Measurements from ENCODE around the gene SGPP2. TPM values are rescaled to one million over a fixed set of nuclear protein-coding genes. Genes with fewer than 3 reads are reported as not detected.

SGPP2 gene
- total RNA-seq, 1 experiment from 2014 or later = not detected

GRCh38 chr2:222504191-222504590 is 79.8 kb downstream of the SGPP2 start:
- H3K9me3 ChIP-seq (replicated peaks) = no peaks in the 10 kb centered on the region
- no peaks in the 10 kb centered on the region for H3K4me1 ChIP-seq (replicated peaks)
- no peak overlapping the region for H3K4me3 ChIP-seq
- H3K36me3 ChIP-seq = no peaks in the 10 kb centered on the region
- no peak overlapping the region for H3K27ac ChIP-seq
- no peak for DNase-seq (ENCODE audit: low read depth in 1 of 2, low spot score in 2 of 2)
- H3K27me3 ChIP-seq (replicated peaks) = peaks cover 7% of the 10 kb centered on the region; the same call in 1 of the 2 replicates

GRCh38 chr2:222504719-222505118 is 80.4 kb downstream of the SGPP2 start:
- DNase-seq (ENCODE audit: low read depth in 1 of 2, low spot score in 2 of 2) = no peak
- Histone ChIP-seq H3K27ac (no peak overlapping the region), H3K4me1 (replicated peaks) (no peaks in the 10 kb centered on the region), H3K27me3 (replicated peaks) (peaks cover 7% of the 10 kb centered on the region; the same call in 1 of the 2 replicates), H3K36me3 (no peaks in the 10 kb centered on the region), H3K4me3 (no peak overlapping the region), H3K9me3 (replicated peaks) (no peaks in the 10 kb centered on the region)

- Histone ChIP-seq H3K9me3 (replicated peaks) (no peaks in the 10 kb centered on the region), H3K4me1 (replicated peaks) (no peaks in the 10 kb centered on the region), H3K4me3 (no peak overlapping the region), H3K36me3 (no peaks in the 10 kb centered on the region), H3K27ac (no peak overlapping the region), H3K27me3 (replicated peaks) (peaks cover 9% of the 10 kb centered on the region; the same call in 1 of the 2 replicates)
- no peak for DNase-seq (ENCODE audit: low read depth in 1 of 2, low spot score in 2 of 2)
These were observed 82.0 kb downstream of the SGPP2 start for GRCh38 chr2:222506230-222506935.

- Histone ChIP-seq H3K36me3 (no peaks in the 10 kb centered on the region), H3K27me3 (replicated peaks) (peaks cover 10% of the 10 kb centered on the region; the same call in 1 of the 2 replicates), H3K27ac (no peak overlapping the region), H3K9me3 (replicated peaks) (no peaks in the 10 kb centered on the region), H3K4me1 (replicated peaks) (no peaks in the 10 kb centered on the region), H3K4me3 (no peak overlapping the region)
- DNase-seq (ENCODE audit: low read depth in 1 of 2, low spot score in 2 of 2) = no peak
These were observed 90.6 kb downstream of the SGPP2 start for GRCh38 chr2:222514901-222515300.

- Histone ChIP-seq H3K27ac (no peak overlapping the region), H3K27me3 (replicated peaks) (peaks cover 7% of the 10 kb centered on the region; the same call in 1 of the 2 replicates), H3K4me1 (replicated peaks) (no peaks in the 10 kb centered on the region), H3K36me3 (no peaks in the 10 kb centered on the region), H3K9me3 (replicated peaks) (no peaks in the 10 kb centered on the region), H3K4me3 (no peak overlapping the region)
- no peak for DNase-seq (ENCODE audit: low read depth in 1 of 2, low spot score in 2 of 2)
These were observed 94.4 kb downstream of the SGPP2 start for GRCh38 chr2:222518570-222519381.

- no peaks in the 10 kb centered on the region for H3K9me3 ChIP-seq (replicated peaks)
- no peak overlapping the region for H3K27ac ChIP-seq
- peaks cover 7% of the 10 kb centered on the region; the same call in 1 of the 2 replicates for H3K27me3 ChIP-seq (replicated peaks)
- H3K4me1 ChIP-seq (replicated peaks) = no peaks in the 10 kb centered on the region
- no peak for DNase-seq (ENCODE audit: low read depth in 1 of 2, low spot score in 2 of 2)
- H3K36me3 ChIP-seq = no peaks in the 10 kb centered on the region
- no peak overlapping the region for H3K4me3 ChIP-seq
These were observed 96.8 kb downstream of the SGPP2 start for GRCh38 chr2:222521099-222521498.

- DNase-seq (ENCODE audit: low read depth in 1 of 2, low spot score in 2 of 2) = no peak
- Histone ChIP-seq H3K4me1 (replicated peaks) (no peaks in the 10 kb centered on the region), H3K4me3 (no peak overlapping the region), H3K9me3 (replicated peaks) (no peaks in the 10 kb centered on the region), H3K36me3 (no peaks in the 10 kb centered on the region), H3K27me3 (replicated peaks) (peaks cover 7% of the 10 kb centered on the region; the same call in 1 of the 2 replicates), H3K27ac (no peak overlapping the region)
These were observed 97.7 kb downstream of the SGPP2 start for GRCh38 chr2:222522082-222522481.

- Histone ChIP-seq H3K4me3 (no peak overlapping the region), H3K27ac (no peak overlapping the region), H3K9me3 (replicated peaks) (no peaks in the 10 kb centered on the region), H3K27me3 (replicated peaks) (0 out of 2 replicates have a peak, but pooled peaks cover 2% of the 10 kb centered on the region), H3K4me1 (replicated peaks) (no peaks in the 10 kb centered on the region), H3K36me3 (no peaks in the 10 kb centered on the region)
- no peak for DNase-seq (ENCODE audit: low read depth in 1 of 2, low spot score in 2 of 2)
These were observed 99.6 kb downstream of the SGPP2 start for GRCh38 chr2:222523783-222524544.

- no peaks in the 10 kb centered on the region for H3K9me3 ChIP-seq (replicated peaks)
- no peak for DNase-seq (ENCODE audit: low read depth in 1 of 2, low spot score in 2 of 2)
- no peak overlapping the region for H3K27ac ChIP-seq
- no peaks in the 10 kb centered on the region for H3K27me3 ChIP-seq (replicated peaks)
- H3K4me1 ChIP-seq (replicated peaks) = no peaks in the 10 kb centered on the region
- H3K4me3 ChIP-seq = no peak overlapping the region
- no peaks in the 10 kb centered on the region for H3K36me3 ChIP-seq
These were observed 101.5 kb downstream of the SGPP2 start for GRCh38 chr2:222525811-222526210.

- Histone ChIP-seq H3K9me3 (replicated peaks) (no peaks in the 10 kb centered on the region), H3K36me3 (no peaks in the 10 kb centered on the region), H3K27ac (no peak overlapping the region), H3K4me1 (replicated peaks) (no peaks in the 10 kb centered on the region), H3K27me3 (replicated peaks) (no peaks in the 10 kb centered on the region), H3K4me3 (no peak overlapping the region)
- no peak for DNase-seq (ENCODE audit: low read depth in 1 of 2, low spot score in 2 of 2)
These were observed 102.3 kb downstream of the SGPP2 start for GRCh38 chr2:222526480-222527277.

GRCh38 chr2:222532315-222532714 is 108.0 kb downstream of the SGPP2 start:
- peaks cover 9% of the 10 kb centered on the region for H3K4me1 ChIP-seq (replicated peaks)
- H3K4me3 ChIP-seq = no peak overlapping the region
- no peak overlapping the region for H3K27ac ChIP-seq
- 0 out of 2 replicates have a peak, but pooled peaks cover 3% of the 10 kb centered on the region for H3K27me3 ChIP-seq (replicated peaks)
- DNase-seq (ENCODE audit: low read depth in 1 of 2, low spot score in 2 of 2) = no peak
- no peaks in the 10 kb centered on the region for H3K9me3 ChIP-seq (replicated peaks)
- H3K36me3 ChIP-seq = no peaks in the 10 kb centered on the region

GRCh38 chr2:222535477-222535876 is 111.1 kb downstream of the SGPP2 start:
- Histone ChIP-seq H3K36me3 (no peaks in the 10 kb centered on the region), H3K4me3 (no peak overlapping the region), H3K4me1 (replicated peaks) (peaks cover 9% of the 10 kb centered on the region), H3K27ac (no peak overlapping the region), H3K9me3 (replicated peaks) (no peaks in the 10 kb centered on the region), H3K27me3 (replicated peaks) (0 out of 2 replicates have a peak, but pooled peaks cover 3% of the 10 kb centered on the region)
- peak in 1 of 2 experiments; percentile 33 for DNase-seq (ENCODE audit: low read depth in 1 of 2, low spot score in 2 of 2)

GRCh38 chr2:222538535-222538934 is 114.2 kb downstream of the SGPP2 start:
- H3K9me3 ChIP-seq (replicated peaks) = no peaks in the 10 kb centered on the region
- DNase-seq (ENCODE audit: low read depth in 1 of 2, low spot score in 2 of 2) = no peak
- 0 out of 2 replicates have a peak, but pooled peaks cover 9% of the 10 kb centered on the region for H3K27me3 ChIP-seq (replicated peaks)
- peaks cover 9% of the 10 kb centered on the region for H3K4me1 ChIP-seq (replicated peaks)
- H3K4me3 ChIP-seq = no peak overlapping the region
- no peak overlapping the region for H3K27ac ChIP-seq
- H3K36me3 ChIP-seq = no peaks in the 10 kb centered on the region
